Endothelial cell of umbilical vein (primary cell): ENCODE results near the gene CASKIN2. TPM values are rescaled to one million over a fixed set of nuclear protein-coding genes. Genes with fewer than 3 reads are reported as not detected.
A peak's percentile ranks its signal among the peaks of the same experiment; 100 is the strongest.

Source experiments
- BruUV-seq: library from RNA; stranded (reverse); fragments of 400-500 nt; replicated peaks from 2 replicates; lab custom pipeline; 2021; lab: Mats Ljungman, UMichigan
- CTCF ChIA-PET: fragments of 300-600, 350-600 bp; sonication (Branson Sonifier 250); formaldehyde crosslinking; loops from one replicate; lab custom pipeline; 2021; ENCODE audit warnings: antibody characterized with exemption, inconsistent platforms; lab: Charles Lee
- POLR2A ChIA-PET: fragments of 300-600, 350-600 bp; sonication (Branson Sonifier 250); formaldehyde crosslinking; loops from one replicate; lab custom pipeline; 2021; ENCODE audit warnings: antibody characterized with exemption, inconsistent platforms; lab: Charles Lee
- DNase-seq: peaks from one replicate; pipeline ENCODE4 v3.0.0-alpha.2; 2011; ENCODE audit warnings: low read depth, low spot score
- FAIRE-seq: peaks from 2 replicates; lab custom pipeline; 2011; peaks lifted over from hg19 to GRCh38; lab: Jason Lieb, UNC
- H2AFZ ChIP-seq: 2 replicates; pipeline ENCODE4 v1.6.0; 2012; ENCODE audit warnings: low read depth, low read length, control low read depth, inconsistent platforms
- H3K27ac ChIP-seq: 2 replicates; pipeline ENCODE4 v1.5.1; 2011; ENCODE audit warnings: low read depth, mild to moderate bottlenecking, control low read depth, low read length, moderate library complexity; ENCODE audit not compliant: insufficient read depth
- H3K27me3 ChIP-seq, 2 experiments: 2 replicates each; pipeline versions ENCODE4 v1.6.0 to v1.6.1; 2011; ENCODE audit warnings: low read length in 2 of 2, mixed read lengths in 1 of 2; ENCODE audit not compliant: control insufficient read depth in 2 of 2, insufficient read depth in 2 of 2
- H3K36me3 ChIP-seq, 2 experiments: 2 replicates in 1 of 2; 3 replicates in 1 of 2; pipeline ENCODE4 v1.5.1; 2011; ENCODE audit warnings: low read length in 2 of 2, mild to moderate bottlenecking in 1 of 2, moderate library complexity in 1 of 2; ENCODE audit not compliant: control insufficient read depth in 2 of 2, insufficient read depth in 2 of 2; ENCODE audit errors: extremely low read depth in 1 of 2
- H3K4me1 ChIP-seq: 3 replicates; pipeline ENCODE4 v1.5.1; 2011; ENCODE audit warnings: mild to moderate bottlenecking, low read length; ENCODE audit not compliant: control insufficient read depth, insufficient read depth; ENCODE audit errors: extremely low read depth
- H3K4me2 ChIP-seq: 2 replicates; pipeline ENCODE4 v1.6.1; 2011; ENCODE audit warnings: low read length, control low read depth, mixed read lengths; ENCODE audit not compliant: insufficient read depth
- H3K4me3 ChIP-seq, 3 experiments: fragments of 200-600 bp in 1 of 3; sonication (generic), shearing (Covaris generic) in 1 of 3; replicated peaks in 1 of 3; 2 replicates each; pipeline ENCODE4 v1.5.1; 2011 to 2016; ENCODE audit warnings: control low read depth in 3 of 3, low read length in 3 of 3, mild to moderate bottlenecking in 2 of 3, inconsistent platforms in 1 of 3, low read depth in 1 of 3, moderate library complexity in 1 of 3; ENCODE audit not compliant: insufficient read depth in 1 of 3
- H3K79me2 ChIP-seq: 2 replicates; pipeline ENCODE4 v1.6.0; 2012; ENCODE audit warnings: low read length, inconsistent platforms; ENCODE audit not compliant: control insufficient read depth, insufficient read depth
- H3K9ac ChIP-seq: replicated peaks from 2 replicates; pipeline ENCODE3; 2011; ENCODE audit warnings: low read length, control low read depth; ENCODE audit not compliant: insufficient read depth; ENCODE audit errors: extremely low read depth
- H3K9me1 ChIP-seq: replicated peaks from 3 replicates; pipeline ENCODE4 v1.6.0; 2011; ENCODE audit warnings: mild to moderate bottlenecking, low read length; ENCODE audit not compliant: control insufficient read depth, insufficient read depth; ENCODE audit errors: extremely low read depth
- H3K9me3 ChIP-seq: replicated peaks from 2 replicates; pipeline ENCODE4 v1.5.1; 2012; ENCODE audit warnings: low read length, inconsistent platforms; ENCODE audit not compliant: control insufficient read depth, insufficient read depth
- H4K20me1 ChIP-seq: replicated peaks from 2 replicates; pipeline ENCODE3; 2011; ENCODE audit warnings: mild to moderate bottlenecking, low read length; ENCODE audit not compliant: control insufficient read depth, insufficient read depth; ENCODE audit errors: extremely low read depth
- EZH2 ChIP-seq: IDR thresholded peaks from 2 replicates; pipeline ENCODE4 v1.6.1; 2012; ENCODE audit warnings: borderline replicate concordance, low read depth, mild to moderate bottlenecking, moderate library complexity, low read length, inconsistent platforms; ENCODE audit not compliant: severe bottlenecking
- FOS ChIP-seq: IDR thresholded peaks from 2 replicates; pipeline ENCODE4 v1.6.1; 2011; ENCODE audit warnings: mild to moderate bottlenecking, low read length, moderate library complexity, borderline replicate concordance; ENCODE audit not compliant: insufficient read depth
- GATA2 ChIP-seq: IDR thresholded peaks from 2 replicates; pipeline ENCODE4 v1.7.0; 2011; ENCODE audit warnings: low read depth, mild to moderate bottlenecking, moderate library complexity, mixed read lengths, low read length; ENCODE audit not compliant: insufficient read length, insufficient read depth
- JUN ChIP-seq: IDR thresholded peaks from 2 replicates; pipeline ENCODE4 v1.6.1; 2011; ENCODE audit warnings: borderline replicate concordance, low read depth; ENCODE audit not compliant: insufficient read length, insufficient read depth
- MYC ChIP-seq: IDR thresholded peaks from one replicate; pipeline ENCODE4 v1.6.1; 2011; ENCODE audit warnings: mild to moderate bottlenecking, low read depth, low read length
- POLR2A ChIP-seq: IDR thresholded peaks from 2 replicates; pipeline ENCODE4 v1.6.1; 2012; ENCODE audit warnings: low read depth, mild to moderate bottlenecking, control low read depth, low read length
- POLR2AphosphoS5 ChIP-seq: IDR thresholded peaks from 2 replicates; pipeline ENCODE4 v1.6.1; 2012; ENCODE audit warnings: low read depth, mild to moderate bottlenecking, control low read depth, low read length, moderate library complexity; ENCODE audit not compliant: insufficient read depth
- dilution Hi-C: fragments of 300-500 bp; cut with MboI; formaldehyde crosslinking; loops from one replicate; pipeline ENCODE4 v1.15.0; 2019; ENCODE audit warnings: low sequenced_read_pairs; ENCODE audit not compliant: extremely low pct_ligation_motif_present
- intact Hi-C: fragments of 100-400 bp; cut with micrococcal nuclease; formaldehyde crosslinking; loops from one replicate; pipeline ENCODE4 v1.10.0; 2022
- polyA plus RNA-seq, 4 experiments: library from polyadenylated mRNA; depleted of rRNA in 3 of 4; stranded (reverse) in 3 of 4; unstranded in 1 of 4; fragments of >200 nt; gene quantifications; 2 replicates each; pipeline versions ENCODE4 v1.2.1 to v1.2.3, GENCODE V29; 2011 to 2012; ENCODE audit warnings: missing spikeins in 1 of 4
- total RNA-seq: library from RNA; stranded (reverse); gene quantifications from 2 replicates; pipeline ENCODE4 v1.2.3, GENCODE V29; 2021
- TF ChIP-seq, protein P1 (sequence below): IDR thresholded peaks from 2 replicates; pipeline ENCODE4 v1.6.1; 2011; ENCODE audit not compliant: insufficient read depth, insufficient read length
- TF ChIP-seq, protein P2 (sequence below), 2 donors: IDR thresholded peaks; 1 replicate in 1 of 2; 2 replicates in 1 of 2; pipeline ENCODE4 v1.5.1; 2011; ENCODE audit warnings: low read length in 2 of 2, mild to moderate bottlenecking in 2 of 2, moderate library complexity in 2 of 2, control low read depth in 1 of 2, inconsistent platforms in 1 of 2, low read depth in 1 of 2; ENCODE audit not compliant: insufficient read depth in 1 of 2; ENCODE audit errors: extremely low read depth in 1 of 2

CASKIN2 gene
- total and polyA plus RNA-seq, 2 donors (not counting 3 experiments of a cell fraction or from before 2014, with no cell fraction given), result 13.0 to 37.6 TPM

DNA sequence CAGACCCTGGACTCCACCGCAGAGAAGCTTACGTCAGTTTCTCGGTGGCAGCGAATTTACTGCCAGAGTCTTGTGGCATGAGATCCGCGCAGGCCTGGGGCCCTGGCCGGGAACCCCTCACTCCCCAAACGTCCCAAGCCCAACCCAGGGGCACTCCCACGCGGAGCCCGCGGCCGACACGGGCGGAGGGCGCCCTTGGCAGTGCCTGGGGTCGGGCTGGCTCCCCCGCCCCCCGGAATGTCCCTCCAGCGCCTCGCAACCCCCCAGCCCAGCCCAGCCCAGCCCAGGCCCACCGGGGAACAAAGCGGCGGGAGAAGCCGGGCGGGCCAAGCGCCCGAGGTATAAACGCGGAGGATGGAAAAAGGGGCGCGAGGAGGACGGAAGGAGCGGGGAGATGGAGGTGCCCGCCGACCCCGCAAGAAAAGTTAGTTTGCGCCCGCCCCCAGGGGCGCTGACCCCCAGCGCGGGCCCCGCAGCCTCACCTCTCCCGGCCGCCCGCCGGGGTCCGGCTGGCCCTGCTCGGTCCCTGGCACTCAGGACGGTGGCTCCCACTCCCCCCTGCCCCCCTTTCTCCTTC is 330 bp downstream of the CASKIN2 start:
- no TSS peak for BruUV-seq
- peak; percentile 80 for FAIRE-seq
- Histone ChIP-seq H3K36me3 (no peaks in the 10 kb centered on the region), H3K9me1 (no peaks in the 10 kb centered on the region), H3K9ac (peak overlapping the region; percentile 83), H4K20me1 (no peaks in the 10 kb centered on the region), H3K79me2 (peaks cover 36% of the 10 kb centered on the region), H3K9me3 (no peaks in the 10 kb centered on the region), H3K27ac (peak overlapping the region; percentile 59), H3K4me2 (peak overlapping the region; percentile 61), H3K4me3 (peak overlapping the region; percentile 57 to 72 (median 70)), H3K27me3 (no peaks in the 10 kb centered on the region), H3K4me1 (peaks cover 53% of the 10 kb centered on the region), H2AFZ (peak overlapping the region; percentile 55)
- POLR2A ChIA-PET, result no interaction called here
- dilution Hi-C loops, result no loop called here
- TF ChIP-seq POLR2AphosphoS5 (peak; percentile 28), POLR2A (peak; percentile 20)
- TF ChIP-seq, protein P1, sequence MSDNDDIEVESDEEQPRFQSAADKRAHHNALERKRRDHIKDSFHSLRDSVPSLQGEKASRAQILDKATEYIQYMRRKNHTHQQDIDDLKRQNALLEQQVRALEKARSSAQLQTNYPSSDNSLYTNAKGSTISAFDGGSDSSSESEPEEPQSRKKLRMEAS, result no peak
- no peak for DNase-seq
- intact Hi-C loops, result loop anchor here (1.0 to 10.0 kb wide), 6 partner anchors 58 to 470 kb away; partner anchors contain the start of genes ATP5PD, KCTD2, SLC25A19 and TMEM94
- CTCF ChIA-PET, result no interaction called here

DNA sequence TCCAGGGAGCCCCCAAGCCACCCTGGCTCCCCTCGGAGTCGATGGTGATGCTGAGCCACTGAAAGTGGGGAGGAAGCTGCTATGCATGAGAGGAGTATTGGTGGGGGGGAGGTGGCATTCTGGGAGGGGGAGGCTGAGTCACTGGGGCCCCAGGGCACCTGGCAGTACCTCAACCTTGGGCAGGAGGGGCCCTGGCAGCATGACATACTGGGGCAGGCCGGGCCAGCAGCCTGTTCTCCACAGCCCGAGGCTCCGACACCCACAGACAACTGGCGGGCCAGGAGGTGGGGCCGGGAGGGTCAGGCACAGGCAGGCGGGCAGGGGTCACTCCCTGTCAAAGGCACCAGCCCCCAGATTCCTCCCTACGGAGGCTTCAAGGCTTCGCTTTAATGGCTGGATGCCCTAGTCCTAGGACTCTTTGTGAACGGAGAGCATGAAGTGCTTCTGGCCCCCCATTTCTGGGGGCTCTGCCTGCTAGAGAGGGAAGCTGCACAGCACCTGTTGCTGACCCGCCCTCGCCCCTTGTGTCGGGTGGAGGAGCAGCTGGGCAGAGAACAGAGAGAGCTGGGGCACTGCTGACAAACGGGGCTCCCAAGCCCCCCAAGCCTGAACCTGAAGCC is 928 bp downstream of the CASKIN2 start:
- H3K36me3 ChIP-seq, result no peaks in the 10 kb centered on the region
- H3K9me3 ChIP-seq, result no peaks in the 10 kb centered on the region
- peaks cover 36% of the 10 kb centered on the region for H3K79me2 ChIP-seq
- BruUV-seq, result no TSS peak
- H4K20me1 ChIP-seq, result no peaks in the 10 kb centered on the region
- no peaks in the 10 kb centered on the region for H3K27me3 ChIP-seq
- peak overlapping the region; percentile 61 for H3K4me2 ChIP-seq
- peak overlapping the region; percentile 83 for H3K9ac ChIP-seq
- H3K9me1 ChIP-seq, result no peaks in the 10 kb centered on the region
- dilution Hi-C loops, result no loop called here
- ChIA-PET POLR2A (no interaction called here), CTCF (no interaction called here)
- peak overlapping the region; percentile 57 to 72 (median 70) for H3K4me3 ChIP-seq
- DNase-seq (no peak), FAIRE-seq (no peak)
- no peak for TF ChIP-seq POLR2A
- TF ChIP-seq GATA2, result no peak
- TF ChIP-seq POLR2AphosphoS5, result no peak
- TF ChIP-seq FOS, result no peak
- TF ChIP-seq JUN, result no peak
- no peak for TF ChIP-seq EZH2
- no peak for TF ChIP-seq MYC
- TF ChIP-seq, protein P2, sequence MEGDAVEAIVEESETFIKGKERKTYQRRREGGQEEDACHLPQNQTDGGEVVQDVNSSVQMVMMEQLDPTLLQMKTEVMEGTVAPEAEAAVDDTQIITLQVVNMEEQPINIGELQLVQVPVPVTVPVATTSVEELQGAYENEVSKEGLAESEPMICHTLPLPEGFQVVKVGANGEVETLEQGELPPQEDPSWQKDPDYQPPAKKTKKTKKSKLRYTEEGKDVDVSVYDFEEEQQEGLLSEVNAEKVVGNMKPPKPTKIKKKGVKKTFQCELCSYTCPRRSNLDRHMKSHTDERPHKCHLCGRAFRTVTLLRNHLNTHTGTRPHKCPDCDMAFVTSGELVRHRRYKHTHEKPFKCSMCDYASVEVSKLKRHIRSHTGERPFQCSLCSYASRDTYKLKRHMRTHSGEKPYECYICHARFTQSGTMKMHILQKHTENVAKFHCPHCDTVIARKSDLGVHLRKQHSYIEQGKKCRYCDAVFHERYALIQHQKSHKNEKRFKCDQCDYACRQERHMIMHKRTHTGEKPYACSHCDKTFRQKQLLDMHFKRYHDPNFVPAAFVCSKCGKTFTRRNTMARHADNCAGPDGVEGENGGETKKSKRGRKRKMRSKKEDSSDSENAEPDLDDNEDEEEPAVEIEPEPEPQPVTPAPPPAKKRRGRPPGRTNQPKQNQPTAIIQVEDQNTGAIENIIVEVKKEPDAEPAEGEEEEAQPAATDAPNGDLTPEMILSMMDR (IDR thresholded peaks at IDR 0.05; ENCODE audit: extremely low read depth in 1 of 2, insufficient read depth in 1 of 2, low read depth in 1 of 2, low read length in 2 of 2), result no peak
- TF ChIP-seq, protein P1, result no peak
- peaks cover 59% of the 10 kb centered on the region for H3K4me1 ChIP-seq
- no peak overlapping the region for H2AFZ ChIP-seq
- H3K27ac ChIP-seq, result peak overlapping the region; percentile 59
- intact Hi-C loops, result loop anchor here (2.0 to 10.0 kb wide), 3 partner anchors 58 to 470 kb away; partner anchors contain the start of genes ATP5PD, KCTD2 and TMEM94
